SJSA1 (cell line): Measurements from ENCODE around the gene KCND3. TPM values are rescaled to one million over a fixed set of nuclear protein-coding genes. Genes with fewer than 3 reads are reported as not detected.

Source experiments
- DNase-seq, 2 experiments: peaks; one replicate each; pipeline ENCODE4 v3.0.0-alpha.2; 2015 to 2020; ENCODE audit warnings: low spot score in 2 of 2, low read depth in 1 of 2
- H3K27ac ChIP-seq: fragments of 250-450 bp; sonication (Bioruptor Pico); 2 replicates; pipeline ENCODE4 v1.5.1; 2020; ENCODE audit warnings: mild to moderate bottlenecking, moderate library complexity
- H3K27me3 ChIP-seq: fragments of 250-450 bp; sonication (Bioruptor Pico); replicated peaks from 2 replicates; pipeline ENCODE4 v1.5.1; 2020; ENCODE audit warnings: mild to moderate bottlenecking, moderate library complexity
- H3K36me3 ChIP-seq: fragments of 250-450 bp; sonication (Bioruptor Pico); 2 replicates; pipeline ENCODE4 v1.5.1; 2020; ENCODE audit warnings: mild to moderate bottlenecking
- H3K4me1 ChIP-seq: fragments of 250-450 bp; sonication (Bioruptor Pico); replicated peaks from 2 replicates; pipeline ENCODE4 v1.6.1; 2021; ENCODE audit warnings: mild to moderate bottlenecking
- H3K4me3 ChIP-seq: fragments of 250-450 bp; sonication (Bioruptor Pico); 2 replicates; pipeline ENCODE4 v1.5.1; 2020; ENCODE audit warnings: mild to moderate bottlenecking
- H3K9me3 ChIP-seq: fragments of 250-450 bp; sonication (Bioruptor Pico); replicated peaks from 2 replicates; pipeline ENCODE4 v1.5.1; 2020; ENCODE audit warnings: mild to moderate bottlenecking
- total RNA-seq: library from RNA; depleted of rRNA; stranded (reverse); fragments of >200 nt; shearing (Covaris generic); gene quantifications from 2 replicates; pipeline ENCODE4 v1.2.3, GENCODE V29; 2014

KCND3 gene
- total RNA-seq, 1 experiment from 2014 or later, result not detected

DNA sequence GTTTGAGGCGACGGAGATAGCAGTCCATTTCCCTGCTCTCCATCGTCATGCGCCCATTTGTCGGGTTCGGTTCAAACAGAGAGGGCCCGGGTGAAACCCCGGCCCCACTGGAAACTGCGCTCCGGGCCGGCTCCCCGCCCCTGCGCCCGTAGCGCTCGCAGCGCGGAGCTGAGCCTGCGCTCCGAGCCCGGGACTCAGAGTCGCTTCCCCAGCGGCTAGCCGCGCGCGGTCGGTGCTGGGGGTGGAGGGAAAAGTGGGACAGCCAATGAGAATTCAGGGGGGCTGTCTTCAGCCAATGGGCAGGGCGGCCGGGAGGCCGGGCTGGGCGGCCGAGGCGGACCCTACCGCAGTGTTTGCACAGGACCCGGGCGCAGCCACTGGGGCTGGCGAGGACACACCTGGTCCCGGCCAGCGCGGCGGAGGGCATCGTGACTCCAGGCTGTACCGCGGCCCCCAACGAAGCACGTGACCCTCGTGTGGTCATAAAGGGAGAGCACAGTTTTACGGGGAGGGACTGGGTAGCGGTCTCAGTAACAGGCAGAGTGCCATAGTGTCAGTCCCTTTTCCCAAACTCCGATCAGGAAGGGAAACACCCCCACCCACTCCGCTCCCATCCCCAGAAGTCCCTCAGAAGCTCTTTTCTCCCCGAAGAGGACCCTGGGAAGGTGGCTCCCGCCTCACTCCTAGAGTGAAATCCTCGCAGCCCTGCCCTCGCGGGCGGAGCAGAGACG, 250.1 kb downstream of the KCND3 start, which contains the start of gene INKA2:
INKA2 (minus strand) TSS at position 202 of the 731 bp plus-strand sequence; CDS start at position 49, 153 bp downstream.
- peaks cover 78% of the 10 kb centered on the region for H3K4me1 ChIP-seq
- H3K27ac ChIP-seq, result peak within 1 kb of the TSS; percentile 9; the same call in 1 of the 2 replicates
- H3K27me3 ChIP-seq, result no peaks in the 10 kb centered on the region
- peak within 1 kb of the TSS; percentile 53 for H3K4me3 ChIP-seq
- DNase-seq, result peak; percentile 88 to 90
- no peaks in the 10 kb centered on the region for H3K9me3 ChIP-seq
- peaks cover 12% of the 10 kb centered on the region; the same call in 1 of the 2 replicates for H3K36me3 ChIP-seq

DNA sequence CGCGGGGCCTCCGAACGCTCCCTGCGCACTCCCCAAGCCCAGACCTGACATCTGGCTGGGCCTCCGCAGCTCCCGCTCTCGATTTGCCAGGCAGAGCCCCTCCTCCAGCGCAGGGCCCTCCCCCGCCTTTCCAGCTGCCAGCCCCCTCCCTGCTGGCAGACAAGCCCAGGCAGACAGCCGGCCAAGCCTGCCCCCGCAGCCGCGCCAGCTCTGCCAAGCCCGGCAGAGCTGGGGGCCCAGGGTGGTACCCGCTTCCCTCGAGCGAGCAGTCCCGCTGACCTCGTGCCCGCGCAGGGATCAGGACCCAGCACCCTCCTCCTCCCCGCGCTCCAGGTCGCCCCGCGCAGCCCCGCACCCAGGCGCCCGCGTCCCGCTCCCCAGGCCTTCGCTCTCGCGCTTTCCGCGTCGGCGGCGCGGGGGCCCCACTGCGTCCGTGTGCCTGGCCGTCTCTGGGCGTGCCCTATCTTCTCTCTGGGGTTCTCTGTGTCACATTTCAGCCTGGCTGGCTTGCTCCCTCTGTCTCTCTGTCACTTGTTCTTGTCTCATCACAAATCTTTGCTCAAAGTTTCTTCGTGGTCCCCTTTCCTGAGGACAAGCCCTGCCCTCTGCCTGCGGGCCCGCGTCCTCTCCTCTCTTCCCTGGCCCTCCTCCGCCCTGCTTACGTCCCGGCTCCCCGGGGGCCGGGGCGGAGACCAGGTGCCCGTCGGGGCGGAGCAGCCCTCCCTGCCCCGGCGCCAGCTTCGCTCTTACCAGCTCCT, 250.9 kb downstream of the KCND3 start:
- Histone ChIP-seq H3K36me3 (peaks cover 12% of the 10 kb centered on the region; the same call in 1 of the 2 replicates), H3K27me3 (no peaks in the 10 kb centered on the region), H3K4me1 (peaks cover 78% of the 10 kb centered on the region), H3K9me3 (no peaks in the 10 kb centered on the region), H3K4me3 (peak overlapping the region; percentile 53), H3K27ac (peak overlapping the region; percentile 9; the same call in 1 of the 2 replicates)
- DNase-seq, result peak; percentile 60 to 86

DNA sequence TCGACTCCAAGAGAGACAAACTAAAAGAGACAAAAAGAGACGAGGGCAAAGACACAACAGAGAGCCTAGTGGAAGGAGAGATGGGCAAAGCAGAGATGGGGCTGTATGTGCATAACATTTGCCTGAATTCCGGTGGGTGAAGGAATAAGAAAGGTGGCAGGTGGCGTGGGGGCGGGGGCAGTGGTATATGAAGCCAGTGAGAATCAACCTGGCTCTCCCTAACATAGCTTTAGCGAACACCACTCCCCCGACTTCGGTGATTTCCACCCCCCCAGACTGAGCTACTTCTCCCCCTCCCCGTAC, 251.4 kb downstream of the KCND3 start:
- no peak overlapping the region for H3K27ac ChIP-seq

DNA sequence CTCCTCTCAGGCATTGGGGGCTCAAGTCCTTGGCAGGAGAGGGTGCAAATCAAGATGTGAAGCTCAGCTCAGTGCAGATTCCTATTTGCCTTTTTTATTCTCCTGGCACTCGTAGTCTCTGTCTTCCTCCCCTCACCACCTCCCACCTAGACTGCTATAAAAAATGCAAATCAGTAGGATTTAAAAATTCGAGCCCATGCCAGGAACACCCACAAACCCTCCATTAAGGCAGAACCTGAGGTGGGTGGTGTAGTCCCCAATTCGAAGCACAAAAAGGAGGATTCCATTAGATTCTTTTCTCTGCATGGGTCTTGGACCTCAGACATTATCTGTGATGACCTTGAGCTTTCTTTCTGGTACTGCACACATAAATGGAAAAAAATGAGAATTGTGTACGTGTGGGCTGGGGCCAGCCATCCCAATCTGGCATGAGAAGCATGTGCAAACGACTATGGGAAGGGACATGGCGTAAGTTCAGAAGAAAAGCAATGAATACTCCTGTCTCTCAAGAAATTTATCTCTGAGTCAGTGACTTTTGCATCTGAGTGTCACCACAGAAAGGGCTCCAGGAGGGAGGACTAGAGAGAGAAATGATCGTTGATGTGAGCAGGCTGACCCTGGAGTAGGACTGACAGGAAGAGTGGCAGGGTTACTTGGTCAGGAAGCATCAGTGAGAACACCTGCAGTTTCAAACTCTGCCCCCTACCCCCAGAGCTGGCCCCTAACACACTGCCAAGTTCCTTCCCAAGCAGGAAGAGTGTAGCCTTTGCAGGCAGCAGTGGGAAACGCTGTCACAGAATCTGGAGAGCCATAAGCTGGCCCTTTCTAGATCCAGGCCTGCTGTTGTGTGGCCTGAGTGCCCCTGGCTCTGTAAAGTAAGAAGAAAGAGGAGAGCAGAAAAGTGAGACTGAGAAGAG, 252.0 kb downstream of the KCND3 start:
- Histone ChIP-seq H3K27me3 (no peaks in the 10 kb centered on the region), H3K4me1 (peaks cover 72% of the 10 kb centered on the region), H3K9me3 (no peaks in the 10 kb centered on the region), H3K4me3 (peak overlapping the region; percentile 53), H3K36me3 (peaks cover 12% of the 10 kb centered on the region; the same call in 1 of the 2 replicates), H3K27ac (peak overlapping the region; percentile 46)
- no peak for DNase-seq

More for the DNA sequence above, 251.4 kb downstream of the KCND3 start:
- peak overlapping the region; percentile 53 for H3K4me3 ChIP-seq
- H3K9me3 ChIP-seq, result no peaks in the 10 kb centered on the region
- H3K36me3 ChIP-seq, result peaks cover 12% of the 10 kb centered on the region; the same call in 1 of the 2 replicates
- H3K27me3 ChIP-seq, result no peaks in the 10 kb centered on the region
- H3K4me1 ChIP-seq, result peaks cover 78% of the 10 kb centered on the region
- no peak for DNase-seq

DNA sequence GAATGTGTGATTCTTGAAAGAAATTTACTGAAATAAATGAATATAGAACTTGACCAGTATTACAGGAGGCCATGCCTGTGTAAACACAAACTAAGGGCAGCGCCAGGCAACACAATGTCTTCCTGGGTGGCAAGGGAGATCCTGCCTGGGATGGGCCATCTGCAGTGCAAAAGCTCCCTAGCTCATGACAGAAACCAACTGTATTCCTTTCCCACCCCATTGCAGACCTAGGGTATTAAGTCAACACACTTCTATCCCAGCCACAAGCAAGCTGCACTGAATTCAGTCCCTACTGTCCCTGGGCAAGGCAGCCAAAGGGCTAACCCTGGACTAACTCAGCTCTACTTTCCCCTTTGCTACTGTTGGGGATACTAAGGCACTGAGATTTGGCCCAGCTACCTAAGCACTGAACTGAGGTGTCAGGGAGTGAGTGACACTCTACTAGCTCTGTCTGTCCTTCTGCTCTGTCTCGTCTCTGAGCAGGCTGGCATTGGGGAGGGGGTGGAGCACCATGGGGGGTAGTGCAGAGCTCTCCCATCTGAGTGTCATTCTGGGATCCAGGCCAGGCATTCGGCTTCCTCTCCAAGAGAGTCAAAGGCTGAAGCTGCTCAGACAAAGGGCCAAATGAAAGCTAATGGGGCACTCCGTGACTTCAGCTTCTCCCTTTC, 252.8 kb downstream of the KCND3 start:
- H3K9me3 ChIP-seq, result no peaks in the 10 kb centered on the region
- peak; percentile 62 to 75 for DNase-seq
- H3K36me3 ChIP-seq, result peaks cover 12% of the 10 kb centered on the region; the same call in 1 of the 2 replicates
- no peak overlapping the region for H3K4me3 ChIP-seq
- peak overlapping the region; percentile 46 for H3K27ac ChIP-seq
- H3K4me1 ChIP-seq, result peaks cover 67% of the 10 kb centered on the region
- no peaks in the 10 kb centered on the region for H3K27me3 ChIP-seq

DNA sequence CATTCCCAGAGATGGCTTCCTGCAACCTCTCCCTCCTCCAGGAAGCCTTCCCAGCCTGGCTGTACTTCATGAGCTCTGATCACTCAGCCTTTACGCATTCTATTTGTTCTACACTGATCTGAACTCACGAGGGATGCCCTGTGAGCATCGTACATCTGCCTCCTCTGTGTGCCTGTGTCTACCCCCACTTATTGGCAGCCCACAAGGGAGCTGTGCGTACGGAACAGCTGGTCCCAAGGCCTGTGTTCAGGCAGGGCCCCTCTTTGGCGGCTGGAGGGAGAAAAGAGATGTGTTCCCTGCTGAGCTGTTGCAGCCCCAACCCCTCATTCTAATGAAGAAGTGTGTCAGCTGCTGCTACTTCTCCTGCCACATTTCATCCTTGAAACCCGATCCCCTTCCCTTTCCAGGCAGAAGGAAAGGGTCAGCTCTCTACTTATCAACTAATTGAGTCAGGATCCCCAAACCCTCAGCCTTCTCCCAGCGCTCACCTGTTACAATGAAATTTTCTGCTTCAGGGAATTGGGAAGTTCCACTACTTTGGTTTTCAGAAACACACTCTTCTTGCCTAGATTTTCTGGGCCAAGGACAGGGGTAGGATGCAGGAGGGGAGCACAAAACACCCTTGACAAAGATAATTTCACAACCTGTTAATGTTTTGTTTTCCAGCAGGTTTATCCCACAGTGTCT, 253.5 kb downstream of the KCND3 start:
- Histone ChIP-seq H3K4me1 (peaks cover 67% of the 10 kb centered on the region), H3K27me3 (no peaks in the 10 kb centered on the region), H3K36me3 (peaks cover 12% of the 10 kb centered on the region; the same call in 1 of the 2 replicates), H3K27ac (peak overlapping the region; percentile 7; the same call in 1 of the 2 replicates), H3K9me3 (no peaks in the 10 kb centered on the region), H3K4me3 (no peak overlapping the region)
- no peak for DNase-seq

DNA sequence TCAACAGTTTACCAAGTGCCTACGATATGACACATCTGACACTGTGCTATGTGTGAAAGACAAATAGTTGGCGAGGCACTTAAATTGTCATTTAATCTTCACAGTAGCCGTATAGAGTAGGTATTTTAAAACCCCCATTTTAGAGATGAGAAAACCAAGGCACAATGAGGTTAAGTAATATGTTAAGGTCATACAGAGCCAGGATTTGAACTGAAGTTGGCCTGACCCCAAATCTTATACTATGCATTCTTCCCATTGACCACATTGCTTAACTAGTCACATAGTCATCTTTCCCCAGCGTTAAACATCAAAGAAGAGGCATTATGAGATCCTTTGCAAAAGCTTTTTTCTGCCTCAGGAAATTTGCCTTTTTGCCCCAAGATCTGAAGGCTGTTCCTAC, 254.1 kb downstream of the KCND3 start:
- no peaks in the 10 kb centered on the region for H3K27me3 ChIP-seq
- H3K36me3 ChIP-seq, result peaks cover 13% of the 10 kb centered on the region; the same call in 1 of the 2 replicates
- no peak overlapping the region for H3K27ac ChIP-seq
- no peak for DNase-seq
- H3K4me3 ChIP-seq, result no peak overlapping the region
- H3K4me1 ChIP-seq, result peaks cover 64% of the 10 kb centered on the region
- H3K9me3 ChIP-seq, result no peaks in the 10 kb centered on the region

DNA sequence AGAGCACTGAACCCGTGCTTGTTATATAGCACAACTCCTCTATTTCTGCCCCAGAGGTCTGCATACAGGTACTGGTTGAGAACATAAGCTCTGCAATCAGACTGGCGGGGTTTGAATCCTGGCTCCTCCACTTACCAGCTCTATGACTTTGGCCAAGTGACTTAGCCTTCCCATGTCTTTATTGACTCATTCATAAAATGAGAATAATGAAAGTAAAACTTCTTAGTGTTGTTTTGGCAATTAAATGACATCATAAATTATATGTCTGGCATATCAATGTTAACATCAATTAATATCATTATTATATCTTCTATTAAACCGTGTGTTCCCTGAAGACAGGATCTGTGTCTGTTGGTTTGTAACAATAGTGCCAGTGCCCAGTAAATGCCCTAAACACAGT, 254.6 kb downstream of the KCND3 start:
- DNase-seq, result no peak
- Histone ChIP-seq H3K27me3 (no peaks in the 10 kb centered on the region), H3K9me3 (no peaks in the 10 kb centered on the region), H3K27ac (no peak overlapping the region), H3K4me3 (no peak overlapping the region), H3K4me1 (peaks cover 59% of the 10 kb centered on the region), H3K36me3 (peaks cover 16% of the 10 kb centered on the region; the same call in 1 of the 2 replicates)

DNA sequence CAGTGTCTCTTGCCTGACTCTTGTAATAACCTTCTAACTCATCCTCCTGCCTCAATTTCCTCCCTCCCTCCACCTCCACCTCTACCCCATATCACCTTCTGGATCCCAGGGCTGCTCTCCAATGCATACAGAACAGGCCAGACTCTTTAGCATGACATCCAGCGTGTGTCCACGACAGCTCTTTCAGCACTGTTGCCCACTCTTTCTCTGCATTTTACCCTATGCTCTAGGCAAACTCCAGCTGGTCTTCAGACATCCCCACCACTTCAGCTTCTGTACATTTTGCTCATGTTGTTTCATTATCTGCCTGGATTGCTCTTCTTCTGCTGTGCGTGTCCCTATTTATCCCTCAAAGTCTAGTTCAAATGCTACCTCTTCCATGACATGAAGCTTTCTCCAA, 255.0 kb downstream of the KCND3 start:
- peaks cover 55% of the 10 kb centered on the region for H3K4me1 ChIP-seq
- H3K27me3 ChIP-seq, result no peaks in the 10 kb centered on the region
- DNase-seq, result no peak
- peaks cover 16% of the 10 kb centered on the region; the same call in 1 of the 2 replicates for H3K36me3 ChIP-seq
- H3K27ac ChIP-seq, result no peak overlapping the region
- H3K4me3 ChIP-seq, result no peak overlapping the region
- no peaks in the 10 kb centered on the region for H3K9me3 ChIP-seq

DNA sequence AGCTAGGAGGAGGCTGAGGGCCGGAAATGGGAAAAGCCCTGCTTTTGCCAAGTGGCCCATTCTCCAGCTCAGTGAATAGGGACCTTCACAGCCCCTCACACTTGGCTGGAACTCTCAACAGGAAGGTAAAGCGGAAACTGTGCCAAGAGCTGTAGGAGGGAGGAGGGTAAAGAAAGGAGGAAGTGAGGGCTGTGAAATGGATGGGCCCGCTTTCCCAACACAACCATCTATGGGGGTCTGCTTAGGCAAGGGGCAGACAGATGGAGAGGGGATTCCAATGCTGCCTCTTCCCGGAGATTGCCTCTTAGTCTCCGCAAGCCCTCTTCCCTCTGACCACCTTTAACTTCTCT, 255.5 kb downstream of the KCND3 start:
- H3K36me3 ChIP-seq, result peaks cover 16% of the 10 kb centered on the region; the same call in 1 of the 2 replicates
- no peak overlapping the region for H3K27ac ChIP-seq
- H3K27me3 ChIP-seq, result no peaks in the 10 kb centered on the region
- peaks cover 54% of the 10 kb centered on the region for H3K4me1 ChIP-seq
- H3K4me3 ChIP-seq, result no peak overlapping the region
- DNase-seq, result no peak
- H3K9me3 ChIP-seq, result no peaks in the 10 kb centered on the region

DNA sequence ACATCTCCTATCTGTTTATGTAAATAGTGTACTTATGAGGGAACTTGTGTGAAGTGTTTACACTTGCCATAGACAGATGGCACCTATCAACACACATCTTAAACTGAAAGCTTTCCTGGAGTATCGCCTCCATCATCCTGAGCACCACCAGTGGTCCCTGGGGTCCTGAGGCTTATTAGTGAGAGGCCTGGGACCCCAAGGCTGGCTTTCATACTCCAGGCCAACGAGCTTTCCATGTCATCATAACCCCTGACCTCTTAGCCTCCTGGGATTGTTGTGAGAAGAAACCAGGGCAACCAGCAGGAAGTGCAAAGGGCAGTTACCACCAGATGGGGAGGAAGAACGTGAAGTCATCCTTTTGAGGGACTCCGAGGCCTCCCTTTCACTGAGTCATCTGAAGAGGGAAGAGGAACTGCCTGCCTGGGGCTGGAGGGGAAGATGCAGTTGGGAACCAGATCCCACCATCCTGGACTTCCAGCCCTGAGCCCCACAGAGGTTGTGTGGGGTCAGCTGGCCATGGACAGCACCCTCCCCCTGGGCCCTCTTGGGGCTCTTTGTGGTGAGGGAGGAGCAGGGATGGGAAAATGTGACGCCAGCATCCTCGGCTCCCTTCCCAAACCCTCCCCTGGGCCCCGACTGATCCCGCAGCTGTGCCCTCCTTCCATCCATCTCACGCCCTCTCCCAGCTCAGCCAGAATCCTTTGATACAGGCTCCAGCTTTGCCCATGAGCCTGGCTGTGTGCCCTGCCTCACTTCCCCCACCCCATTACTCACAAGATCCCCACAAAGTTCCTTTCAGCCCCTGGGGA, 256.1 kb downstream of the KCND3 start:
- Histone ChIP-seq H3K36me3 (peaks cover 16% of the 10 kb centered on the region; the same call in 1 of the 2 replicates), H3K9me3 (no peaks in the 10 kb centered on the region), H3K4me3 (no peak overlapping the region), H3K27ac (no peak overlapping the region), H3K4me1 (peaks cover 48% of the 10 kb centered on the region), H3K27me3 (no peaks in the 10 kb centered on the region)
- no peak for DNase-seq

DNA sequence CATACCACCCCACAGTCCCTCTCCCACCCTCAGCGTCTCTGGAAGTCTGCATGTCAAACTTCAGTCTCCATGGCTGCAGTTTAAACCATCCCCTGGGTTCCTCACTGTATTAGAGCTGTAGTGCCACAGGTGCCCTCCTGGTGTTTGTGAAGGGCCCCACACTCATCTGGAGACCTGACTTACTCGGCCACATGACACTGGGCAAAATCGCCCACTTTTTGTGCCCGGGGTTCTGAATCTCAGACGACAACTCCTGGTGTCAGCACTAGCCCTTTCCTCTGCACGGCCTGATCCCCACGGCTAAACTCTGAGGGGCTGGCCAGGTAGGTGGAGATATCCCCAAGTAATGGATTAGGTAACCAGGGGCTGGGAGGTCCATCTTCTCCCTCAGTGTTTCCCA, 256.8 kb downstream of the KCND3 start:
- no peak for DNase-seq
- Histone ChIP-seq H3K9me3 (no peaks in the 10 kb centered on the region), H3K27ac (no peak overlapping the region), H3K27me3 (no peaks in the 10 kb centered on the region), H3K36me3 (peaks cover 16% of the 10 kb centered on the region; the same call in 1 of the 2 replicates), H3K4me1 (peaks cover 41% of the 10 kb centered on the region), H3K4me3 (no peak overlapping the region)
